H9 (cell line): ENCODE results near the gene TMEM266. TPM values are rescaled to one million over a fixed set of nuclear protein-coding genes. Genes with fewer than 3 reads are reported as not detected.

Experiments used
- DNase-seq: peaks from one replicate; pipeline ENCODE4 v3.0.0-alpha.2; 2017
- H2AFZ ChIP-seq: one replicate; pipeline ENCODE4 v1.6.1; 2013; ENCODE audit warnings: mild to moderate bottlenecking, low read length, control low read depth, moderate library complexity
- H2AK5ac ChIP-seq: 2 replicates; pipeline ENCODE4 v1.6.1; 2013; ENCODE audit warnings: low read length, control low read depth, mixed read lengths; ENCODE audit not compliant: insufficient read length
- H2BK120ac ChIP-seq: one replicate; pipeline ENCODE4 v1.6.1; 2013; ENCODE audit warnings: low read depth, mild to moderate bottlenecking, low read length, control low read depth, inconsistent platforms; ENCODE audit not compliant: poor library complexity, severe bottlenecking
- H2BK12ac ChIP-seq: 2 replicates; pipeline ENCODE4 v1.6.1; 2013; ENCODE audit warnings: low read length, control low read depth, mixed read lengths, low read depth; ENCODE audit not compliant: insufficient read length
- H2BK15ac ChIP-seq: 2 replicates; pipeline ENCODE4 v1.6.1; 2013; ENCODE audit warnings: low read depth, low read length, control low read depth
- H2BK20ac ChIP-seq: one replicate; pipeline ENCODE4 v1.6.1; 2013; ENCODE audit warnings: low read depth, mild to moderate bottlenecking, low read length, control low read depth, inconsistent platforms; ENCODE audit not compliant: poor library complexity, severe bottlenecking
- H2BK5ac ChIP-seq: 2 replicates; pipeline ENCODE4 v1.6.1; 2013; ENCODE audit warnings: low read length, control low read depth, mixed read lengths; ENCODE audit not compliant: insufficient read length
- H3K14ac ChIP-seq: 2 replicates; pipeline ENCODE4 v1.6.1; 2013; ENCODE audit warnings: low read length, control low read depth; ENCODE audit not compliant: insufficient read depth
- H3K18ac ChIP-seq: 2 replicates; pipeline ENCODE4 v1.6.1; 2013; ENCODE audit warnings: low read depth, mild to moderate bottlenecking, mixed read lengths, low read length, control low read depth; ENCODE audit not compliant: insufficient read length
- H3K23ac ChIP-seq: 2 replicates; pipeline ENCODE4 v1.6.1; 2013; ENCODE audit warnings: low read length, control low read depth, mixed read lengths, low read depth; ENCODE audit not compliant: insufficient read length
- H3K23me2 ChIP-seq: 2 replicates; pipeline ENCODE4 v1.6.1; 2013; ENCODE audit warnings: low read depth, mild to moderate bottlenecking, mixed read lengths, low read length, control low read depth; ENCODE audit not compliant: insufficient read length, poor library complexity, severe bottlenecking
- H3K27ac ChIP-seq: 2 replicates; pipeline ENCODE4 v1.5.1; 2013; ENCODE audit warnings: low read length, control low read depth, mixed read lengths, low read depth; ENCODE audit not compliant: insufficient read length
- H3K27me3 ChIP-seq: 2 replicates; pipeline ENCODE4 v1.6.1; 2013; ENCODE audit warnings: low read length, control low read depth, inconsistent platforms; ENCODE audit not compliant: insufficient read depth
- H3K4ac ChIP-seq: 2 replicates; pipeline ENCODE4 v1.6.1; 2013; ENCODE audit warnings: low read depth, mild to moderate bottlenecking, control low read depth, inconsistent platforms, low read length, moderate library complexity
- H3K4me1 ChIP-seq: 2 replicates; pipeline ENCODE4 v1.6.1; 2013; ENCODE audit warnings: low read length, control low read depth, inconsistent platforms; ENCODE audit not compliant: insufficient read depth
- H3K4me2 ChIP-seq: 2 replicates; pipeline ENCODE4 v1.6.1; 2013; ENCODE audit warnings: low read length, control low read depth, mixed read lengths; ENCODE audit not compliant: insufficient read length, insufficient read depth
- H3K56ac ChIP-seq: 2 replicates; pipeline ENCODE4 v1.6.1; 2013; ENCODE audit warnings: low read depth, mild to moderate bottlenecking, mixed read lengths, low read length, control low read depth; ENCODE audit not compliant: insufficient read length
- H3K79me1 ChIP-seq: 2 replicates; pipeline ENCODE4 v1.6.1; 2013; ENCODE audit warnings: low read depth, mild to moderate bottlenecking, moderate library complexity, low read length, control low read depth, inconsistent platforms; ENCODE audit not compliant: insufficient read depth, poor library complexity, severe bottlenecking
- H3K79me2 ChIP-seq: 2 replicates; pipeline ENCODE4 v1.6.1; 2013; ENCODE audit warnings: low read length, control low read depth, inconsistent platforms; ENCODE audit not compliant: insufficient read depth
- H3K9ac ChIP-seq: 2 replicates; pipeline ENCODE4 v1.6.1; 2013; ENCODE audit warnings: low read length, control low read depth, mixed read lengths; ENCODE audit not compliant: insufficient read length; ENCODE audit errors: extremely low read depth
- H3K9me3 ChIP-seq: one replicate; pipeline ENCODE4 v1.6.1; 2013; ENCODE audit warnings: low read depth, low read length, inconsistent platforms; ENCODE audit not compliant: control insufficient read depth
- H3T11ph ChIP-seq: one replicate; pipeline ENCODE4 v1.6.1; 2013; ENCODE audit warnings: mild to moderate bottlenecking, low read length, control low read depth, inconsistent platforms
- H4K20me1 ChIP-seq: one replicate; pipeline ENCODE4 v1.6.1; 2013; ENCODE audit not compliant: control insufficient read depth, insufficient read length, insufficient read depth
- H4K5ac ChIP-seq: 2 replicates; pipeline ENCODE4 v1.6.1; 2013; ENCODE audit warnings: low read depth, mild to moderate bottlenecking, mixed read lengths, low read length, control low read depth; ENCODE audit not compliant: insufficient read length
- H4K8ac ChIP-seq: replicated peaks from 2 replicates; pipeline ENCODE4 v1.6.1; 2013; ENCODE audit warnings: low read length, control low read depth, mixed read lengths, low read depth; ENCODE audit not compliant: insufficient read length
- H4K91ac ChIP-seq: 2 replicates; pipeline ENCODE4 v1.6.1; 2013; ENCODE audit warnings: low read depth, mild to moderate bottlenecking, moderate library complexity, mixed read lengths, low read length, control low read depth; ENCODE audit not compliant: insufficient read length
- H3K27ac Mint-ChIP-seq, 3 experiments: 2 replicates in 2 of 3; 3 replicates in 1 of 3; pipeline ENCODE4 v1.8.0; 2020 to 2021; ENCODE audit warnings: mixed read lengths in 3 of 3, mild to moderate bottlenecking in 1 of 3, moderate library complexity in 1 of 3
- H3K27me3 Mint-ChIP-seq: 2 replicates; pipeline ENCODE4 v1.8.0; 2021; ENCODE audit warnings: low read depth, mild to moderate bottlenecking, moderate library complexity, mixed read lengths
- H3K36me3 Mint-ChIP-seq, 3 experiments: 2 replicates in 2 of 3; 3 replicates in 1 of 3; pipeline ENCODE4 v1.8.0; 2020 to 2021; ENCODE audit warnings: low read depth in 3 of 3, mixed read lengths in 3 of 3; ENCODE audit not compliant: insufficient read depth in 1 of 3
- H3K4me1 Mint-ChIP-seq, 2 experiments: 2 replicates each; pipeline ENCODE4 v1.8.0; 2020; ENCODE audit warnings: mixed read lengths in 2 of 2
- H3K4me3 Mint-ChIP-seq, 2 experiments: 2 replicates in 1 of 2; 3 replicates in 1 of 2; pipeline ENCODE4 v1.8.0; 2020 to 2021; ENCODE audit warnings: mild to moderate bottlenecking in 2 of 2, mixed read lengths in 2 of 2, moderate library complexity in 1 of 2
- H3K9me3 Mint-ChIP-seq, 2 experiments: 2 replicates in 1 of 2; 3 replicates in 1 of 2; pipeline ENCODE4 v1.8.0; 2020; ENCODE audit warnings: mild to moderate bottlenecking in 2 of 2, mixed read lengths in 2 of 2, moderate library complexity in 1 of 2
- CTCF ChIP-seq: fragments of 200-600 bp; sonication (generic); conservative IDR thresholded peaks from 3 replicates; pipeline ENCODE4 v1.8.0; 2021; ENCODE audit warnings: antibody characterized with exemption, mild to moderate bottlenecking
- WGBS: extraction: QIAGEN DNeasy Blood & Tissue Kit; methylation state at CpG from one replicate; pipeline ENCODE4 v1.1.7; 2013; ENCODE audit warnings: missing lambda C conversion rate, low lambda C conversion rate, mixed read lengths; ENCODE audit not compliant: insufficient read length; ENCODE audit errors: extremely low coverage; 5-methylcytosine and 5-hydroxymethylcytosine counted together
- total RNA-seq: library from RNA; stranded (reverse); gene quantifications from 2 replicates; pipeline ENCODE4 v1.2.1, GENCODE V29; 2021

The TMEM266 gene
- total RNA-seq, 1 experiment from 2014 or later: 0.81 TPM

- Mint-ChIP-seq H3K9me3 (no peaks in the 10 kb centered on the region), H3K4me3 (no peak overlapping the region), H3K4me1 (peaks cover 28 to 35% of the 10 kb centered on the region in 2 experiments), H3K27ac (peak overlapping the region; percentile 15 to 75 (median 32); a peak in 3 of 7 replicates), H3K36me3 (no peaks in the 10 kb centered on the region; a peak in 1 of 7 replicates), H3K27me3 (no peaks in the 10 kb centered on the region; the same call in 1 of the 2 replicates)
- H3K23ac ChIP-seq: no peak overlapping the region
- no peaks in the 10 kb centered on the region for H3K4me1 ChIP-seq
- no peaks in the 10 kb centered on the region for H3K79me1 ChIP-seq
- H4K8ac ChIP-seq: no peak overlapping the region
- H3K9me3 ChIP-seq: no peaks in the 10 kb centered on the region
- H4K91ac ChIP-seq: no peak overlapping the region
- DNase-seq: no peak
- no peaks in the 10 kb centered on the region for H3K79me2 ChIP-seq
- H2BK15ac ChIP-seq: no peak overlapping the region
- H3K4me2 ChIP-seq: no peak overlapping the region
- H3T11ph ChIP-seq: no peak overlapping the region
- TF ChIP-seq CTCF: no peak
- no peak overlapping the region for H2AK5ac ChIP-seq
- H3K14ac ChIP-seq: no peak overlapping the region
- H4K5ac ChIP-seq: no peak overlapping the region
- H3K27me3 ChIP-seq: no peaks in the 10 kb centered on the region; the same call in 1 of the 2 replicates
- H3K56ac ChIP-seq: no peak overlapping the region
- no peaks in the 10 kb centered on the region for H3K23me2 ChIP-seq
- H2BK5ac ChIP-seq: no peak overlapping the region
- WGBS: no CpG with 5 or more reads among the region's 5 CpGs
- H2BK120ac ChIP-seq: no peak overlapping the region
- H3K4ac ChIP-seq: no peak overlapping the region
- H4K20me1 ChIP-seq: no peaks in the 10 kb centered on the region
- no peak overlapping the region for H3K27ac ChIP-seq
- no peak overlapping the region for H3K18ac ChIP-seq
- H3K9ac ChIP-seq: no peak overlapping the region
- no peak overlapping the region for H2AFZ ChIP-seq
- no peak overlapping the region for H2BK20ac ChIP-seq
- H2BK12ac ChIP-seq: no peak overlapping the region
Measured at GRCh38 chr15:76200641-76201105, 140.9 kb downstream of the TMEM266 start.
